NT2/D1 (cell line): Measurements from ENCODE around the gene ACOX1.

ENCODE experiments used
- SUZ12 ChIP-seq: IDR thresholded peaks from 2 replicates; pipeline ENCODE4 v1.6.1; 2011; ENCODE audit not compliant: insufficient read length, insufficient read depth; ENCODE audit errors: extremely low read depth
- YY1 ChIP-seq: IDR thresholded peaks from 2 replicates; pipeline ENCODE4 v1.6.1; 2011; ENCODE audit not compliant: insufficient read length, insufficient read depth
- ZNF274 ChIP-seq: IDR thresholded peaks from 2 replicates; pipeline ENCODE4 v1.6.1; 2011; ENCODE audit warnings: mild to moderate bottlenecking, low read depth, low read length

DNA sequence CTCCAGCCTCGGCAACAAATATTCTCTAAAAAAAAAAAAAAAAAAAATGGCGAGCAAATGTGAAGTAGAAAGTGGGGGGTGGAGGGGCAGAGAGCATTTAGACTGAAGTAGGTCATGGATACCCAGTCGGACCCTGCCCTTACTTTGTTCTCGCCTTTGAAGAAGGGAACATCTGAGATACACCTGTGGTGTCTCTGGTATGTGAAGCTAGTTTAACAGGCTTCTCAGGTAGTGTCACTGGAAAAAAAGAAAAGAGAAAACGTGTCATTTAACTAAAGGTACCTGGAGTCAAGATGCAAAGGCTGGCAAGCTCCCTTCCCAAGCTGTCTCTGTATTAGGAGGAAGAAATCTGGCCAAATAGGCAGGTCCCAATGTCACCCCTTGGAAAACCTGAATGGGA is 46.1 kb downstream of the ACOX1 start:
- TF ChIP-seq YY1: no peak
- TF ChIP-seq SUZ12: no peak
- TF ChIP-seq ZNF274: no peak
